Measurements from ENCODE around the gene GCGR.

DNA sequence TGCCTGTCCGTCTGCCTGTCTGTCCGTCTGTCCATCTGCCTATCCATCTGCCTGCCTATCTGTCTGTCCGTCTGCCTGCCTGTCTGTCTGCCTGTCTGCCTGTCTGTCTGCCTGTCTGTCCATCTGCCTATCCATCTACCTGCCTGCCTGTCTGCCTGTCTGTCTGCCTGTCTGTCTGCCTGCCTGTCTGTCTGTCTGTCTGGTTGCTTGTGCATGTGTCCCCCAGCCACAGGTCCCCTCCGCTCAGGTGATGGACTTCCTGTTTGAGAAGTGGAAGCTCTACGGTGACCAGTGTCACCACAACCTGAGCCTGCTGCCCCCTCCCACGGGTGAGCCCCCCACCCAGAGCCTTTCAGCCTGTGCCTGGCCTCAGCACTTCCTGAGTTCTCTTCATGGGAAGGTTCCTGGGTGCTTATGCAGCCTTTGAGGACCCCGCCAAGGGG lies 5.6 kb downstream of the GCGR start:
- TF ChIP-seq, protein P1, sequence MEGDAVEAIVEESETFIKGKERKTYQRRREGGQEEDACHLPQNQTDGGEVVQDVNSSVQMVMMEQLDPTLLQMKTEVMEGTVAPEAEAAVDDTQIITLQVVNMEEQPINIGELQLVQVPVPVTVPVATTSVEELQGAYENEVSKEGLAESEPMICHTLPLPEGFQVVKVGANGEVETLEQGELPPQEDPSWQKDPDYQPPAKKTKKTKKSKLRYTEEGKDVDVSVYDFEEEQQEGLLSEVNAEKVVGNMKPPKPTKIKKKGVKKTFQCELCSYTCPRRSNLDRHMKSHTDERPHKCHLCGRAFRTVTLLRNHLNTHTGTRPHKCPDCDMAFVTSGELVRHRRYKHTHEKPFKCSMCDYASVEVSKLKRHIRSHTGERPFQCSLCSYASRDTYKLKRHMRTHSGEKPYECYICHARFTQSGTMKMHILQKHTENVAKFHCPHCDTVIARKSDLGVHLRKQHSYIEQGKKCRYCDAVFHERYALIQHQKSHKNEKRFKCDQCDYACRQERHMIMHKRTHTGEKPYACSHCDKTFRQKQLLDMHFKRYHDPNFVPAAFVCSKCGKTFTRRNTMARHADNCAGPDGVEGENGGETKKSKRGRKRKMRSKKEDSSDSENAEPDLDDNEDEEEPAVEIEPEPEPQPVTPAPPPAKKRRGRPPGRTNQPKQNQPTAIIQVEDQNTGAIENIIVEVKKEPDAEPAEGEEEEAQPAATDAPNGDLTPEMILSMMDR (IDR thresholded peaks at IDR 0.05; ENCODE audit: borderline replicate concordance, extremely low read depth, low read length, poor library complexity, severe bottlenecking), result no peak
- TF ChIP-seq EZH2 (IDR thresholded peaks at IDR 0.05; ENCODE audit: borderline replicate concordance, low read depth, low read length, severe bottlenecking), result no peak
